DND-41 (cell line): Measurements from ENCODE around the gene SRPK2.

ENCODE experiments used
- CTCF ChIP-seq: IDR thresholded peaks from 2 replicates; pipeline ENCODE4 v1.5.1; 2012; ENCODE audit warnings: borderline replicate concordance, low read length, moderate library complexity, mild to moderate bottlenecking; ENCODE audit not compliant: poor library complexity, severe bottlenecking; ENCODE audit errors: extremely low read depth
- EZH2 ChIP-seq: IDR thresholded peaks from 3 replicates; pipeline ENCODE4 v1.6.1; 2012; ENCODE audit warnings: borderline replicate concordance, low read depth, mild to moderate bottlenecking, moderate library complexity, low read length, inconsistent platforms; ENCODE audit not compliant: severe bottlenecking

GRCh38 chr7:105345003-105345402 is 43.7 kb downstream of the SRPK2 start:
- TF ChIP-seq CTCF (no peak), EZH2 (no peak)
